Body of pancreas (tissue), 4 donors: Measurements from ENCODE around the gene EBP. TPM values are rescaled to one million over a fixed set of nuclear protein-coding genes. Genes with fewer than 3 reads are reported as not detected.

ENCODE experiments used
- ATAC-seq: fragments of 150-250 bp; one replicate; pipeline ENCODE4 v1.9.1; 2016
- DNase-seq, 4 donors: peaks; one replicate each; pipeline ENCODE4 v3.0.0-alpha.2; 2019
- H3K27ac ChIP-seq, 4 donors: fragments of 200-600 bp; sonication (generic); 1 replicate in 3 of 4; 2 replicates in 1 of 4; pipeline versions ENCODE4 v1.5.1 to v1.6.1; 2016 to 2019; ENCODE audit warnings: mild to moderate bottlenecking in 1 of 4, mixed read lengths in 1 of 4, moderate library complexity in 1 of 4
- H3K27me3 ChIP-seq, 2 donors: fragments of 200-600 bp; sonication (generic); one replicate each; pipeline ENCODE4 v1.6.0; 2016; ENCODE audit warnings: mild to moderate bottlenecking in 1 of 2
- H3K36me3 ChIP-seq, 2 donors: fragments of 200-600 bp; sonication (generic); replicated peaks in 1 of 2; 2 replicates each; pipeline ENCODE4 v1.5.1; 2016; ENCODE audit warnings: low read depth in 2 of 2; ENCODE audit not compliant: insufficient read depth in 1 of 2
- H3K4me1 ChIP-seq: fragments of 200-600 bp; sonication (generic); one replicate; pipeline ENCODE4 v1.6.0; 2016
- H3K4me3 ChIP-seq, 2 donors: fragments of 200-600 bp; sonication (generic); 1 replicate in 1 of 2; 2 replicates in 1 of 2; pipeline ENCODE4 v1.5.1; 2016 to 2019
- H3K9me3 ChIP-seq, 3 donors: fragments of 200-600 bp; sonication (generic); 1 replicate in 2 of 3; 2 replicates in 1 of 3; pipeline ENCODE4 v1.5.1; 2016
- POLR2A ChIP-seq, 3 donors: fragments of 450-650 bp; IDR thresholded peaks; one replicate each; pipeline ENCODE4 v1.6.1; 2016; ENCODE audit warnings: antibody characterized with exemption in 3 of 3, mild to moderate bottlenecking in 2 of 3
- WGBS, 2 donors: methylation state at CpG; one replicate each; pipeline ENCODE4 v1.1.5; 2017; 5-methylcytosine and 5-hydroxymethylcytosine counted together
- intact Hi-C: fragments of 100-400 bp; cut with DNase I; formaldehyde crosslinking; loops from one replicate; pipeline ENCODE4 v1.15.1; 2023
- total RNA-seq, 2 donors: library from RNA; depleted of rRNA; stranded (reverse); fragments of >200 nt; gene quantifications; one replicate each; pipeline ENCODE4 v1.1.0, GENCODE V29; 2016
- TF ChIP-seq, protein P1 (sequence below), 7 experiments: fragments of 450-650 bp in 4 of 7; fragments of 200-600 bp in 3 of 7; sonication (generic) in 3 of 7; IDR thresholded peaks; one replicate each; pipeline ENCODE4 v1.5.1; 2016 to 2019; ENCODE audit warnings: antibody characterized with exemption in 7 of 7

Gene EBP
- total RNA-seq, 2 donors from 2014 or later = 14.8 to 19.7 TPM

GRCh38 chrX:48531358-48531959 is 9.9 kb downstream of the EBP start:
- 67 to 68% methylated on average over 4 of the region's 5 CpGs for WGBS, 2 donors
- Histone ChIP-seq H3K27me3 (no peaks in the 10 kb centered on the region), H3K27ac (peak overlapping the region in 2 of 4 donors; percentile 40 to 44), H3K36me3 (no peaks in the 10 kb centered on the region), H3K4me3 (no peak overlapping the region), H3K4me1 (no peaks in the 10 kb centered on the region), H3K9me3 (no peaks in the 10 kb centered on the region)
- intact Hi-C loops = no loop called here
- no peak for TF ChIP-seq POLR2A (IDR thresholded peaks at IDR 0.05)
- TF ChIP-seq, protein P1, sequence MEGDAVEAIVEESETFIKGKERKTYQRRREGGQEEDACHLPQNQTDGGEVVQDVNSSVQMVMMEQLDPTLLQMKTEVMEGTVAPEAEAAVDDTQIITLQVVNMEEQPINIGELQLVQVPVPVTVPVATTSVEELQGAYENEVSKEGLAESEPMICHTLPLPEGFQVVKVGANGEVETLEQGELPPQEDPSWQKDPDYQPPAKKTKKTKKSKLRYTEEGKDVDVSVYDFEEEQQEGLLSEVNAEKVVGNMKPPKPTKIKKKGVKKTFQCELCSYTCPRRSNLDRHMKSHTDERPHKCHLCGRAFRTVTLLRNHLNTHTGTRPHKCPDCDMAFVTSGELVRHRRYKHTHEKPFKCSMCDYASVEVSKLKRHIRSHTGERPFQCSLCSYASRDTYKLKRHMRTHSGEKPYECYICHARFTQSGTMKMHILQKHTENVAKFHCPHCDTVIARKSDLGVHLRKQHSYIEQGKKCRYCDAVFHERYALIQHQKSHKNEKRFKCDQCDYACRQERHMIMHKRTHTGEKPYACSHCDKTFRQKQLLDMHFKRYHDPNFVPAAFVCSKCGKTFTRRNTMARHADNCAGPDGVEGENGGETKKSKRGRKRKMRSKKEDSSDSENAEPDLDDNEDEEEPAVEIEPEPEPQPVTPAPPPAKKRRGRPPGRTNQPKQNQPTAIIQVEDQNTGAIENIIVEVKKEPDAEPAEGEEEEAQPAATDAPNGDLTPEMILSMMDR (IDR thresholded peaks at IDR 0.05) = no peak
- peak in 1 of 4 donors; percentile 27 for DNase-seq
- ATAC-seq = no peak

DNA sequence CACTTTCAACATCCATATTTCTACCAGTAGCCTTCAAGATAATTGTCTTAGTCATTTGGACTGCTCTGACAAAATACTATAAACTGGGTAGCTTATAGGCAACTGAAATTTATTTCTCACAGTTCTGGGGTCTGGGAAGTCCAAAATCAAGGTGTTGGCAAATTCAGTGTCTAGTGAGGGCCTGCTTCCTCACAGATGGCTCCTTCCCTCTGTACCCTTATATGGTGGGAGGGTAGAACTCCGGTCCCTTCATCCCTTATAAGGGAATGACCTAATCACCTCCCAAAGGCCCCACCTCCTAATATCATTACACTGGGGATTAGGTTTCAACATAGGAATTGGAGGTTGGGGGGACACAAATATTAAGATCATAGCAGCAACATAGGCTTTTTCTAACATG is 10.6 kb downstream of the EBP start:
- peak overlapping the region in 2 of 4 donors; percentile 40 to 44 for H3K27ac ChIP-seq
- no peak for ATAC-seq
- WGBS, 2 donors = 92% methylated on average over 1 of the region's 1 CpG; no CpG with 5 or more reads in 1 of the 2 donors

GRCh38 chrX:48533165-48533564 is 11.6 kb downstream of the EBP start:
- TF ChIP-seq POLR2A (IDR thresholded peaks at IDR 0.05) = no peak
- TF ChIP-seq, protein P1 (IDR thresholded peaks at IDR 0.05) = no peak
- Histone ChIP-seq H3K4me3 (no peak overlapping the region), H3K36me3 (no peaks in the 10 kb centered on the region), H3K27me3 (no peaks in the 10 kb centered on the region), H3K9me3 (no peaks in the 10 kb centered on the region), H3K27ac (no peak overlapping the region), H3K4me1 (no peaks in the 10 kb centered on the region)
- intact Hi-C loops = no loop called here
- WGBS, 2 donors = 93 to 97% methylated on average over 3 of the region's 3 CpGs
- DNase-seq = no peak
- no peak for ATAC-seq

More for the DNA sequence above, 10.6 kb downstream of the EBP start:
- no peak for TF ChIP-seq POLR2A (IDR thresholded peaks at IDR 0.05)
- TF ChIP-seq, protein P1 (IDR thresholded peaks at IDR 0.05) = no peak
- Histone ChIP-seq H3K27me3 (no peaks in the 10 kb centered on the region), H3K36me3 (no peaks in the 10 kb centered on the region), H3K4me3 (no peak overlapping the region), H3K4me1 (no peaks in the 10 kb centered on the region), H3K9me3 (no peaks in the 10 kb centered on the region)
- intact Hi-C loops = no loop called here
- no peak for DNase-seq

GRCh38 chrX:48538641-48539344 is 17.2 kb downstream of the EBP start:
- Histone ChIP-seq H3K4me1 (peaks cover 11% of the 10 kb centered on the region), H3K27ac (peak overlapping the region; percentile 50 to 88 (median 82)), H3K27me3 (no peaks in the 10 kb centered on the region), H3K4me3 (no peak overlapping the region), H3K9me3 (no peaks in the 10 kb centered on the region), H3K36me3 (no peaks in the 10 kb centered on the region)
- no peak for DNase-seq
- peak; percentile 0 for ATAC-seq
- no peak for TF ChIP-seq POLR2A (IDR thresholded peaks at IDR 0.05)
- TF ChIP-seq, protein P1 (IDR thresholded peaks at IDR 0.05) = no peak
- intact Hi-C loops = no loop called here
- 65 to 71% methylated on average over 12 to 21 of the region's 23 CpGs for WGBS, 2 donors
